HepG2 (cell line): Measurements from ENCODE around the gene GFER. TPM values are rescaled to one million over a fixed set of nuclear protein-coding genes. Genes with fewer than 3 reads are reported as not detected.

ENCODE experiments used
- ATAC-seq: fragments of 200-7000 bp; cut with Tn5 transposase; 3 replicates; pipeline ENCODE4 v1.9.1; 2020; ENCODE audit warnings: mild to moderate bottlenecking, moderate library complexity
- BruUV-seq: library from RNA; stranded (reverse); fragments of 400-500 nt; replicated peaks from 2 replicates; lab custom pipeline; 2021; lab: Mats Ljungman, UMichigan
- CTCF ChIA-PET: fragments of 300-600 bp; formaldehyde crosslinking; extraction: SDS; loops from one replicate; lab custom pipeline; 2021; ENCODE audit warnings: low total read pairs, inconsistent platforms, low intra/inter-chr PET ratio; lab: Yijun Ruan, JAX
- POLR2A ChIA-PET: fragments of 350-600 bp; sonication (Branson Sonifier 250); formaldehyde crosslinking; loops from one replicate; lab custom pipeline; 2020; ENCODE audit warnings: antibody characterized with exemption, inconsistent platforms; lab: Yijun Ruan, JAX
- DNase-seq: peaks from one replicate; pipeline ENCODE4 v3.0.0-alpha.2; 2015; ENCODE audit warnings: low spot score
- FAIRE-seq: peaks from 3 replicates; lab custom pipeline; 2011; peaks lifted over from hg19 to GRCh38; lab: Jason Lieb, UNC
- H2AFZ ChIP-seq: one replicate; pipeline ENCODE4 v1.6.1; 2011; ENCODE audit warnings: low read length, inconsistent platforms
- H3K27ac ChIP-seq: fragments of 300-600 bp; 3 replicates; pipeline ENCODE4 v1.8.0; 2011; ENCODE audit warnings: mixed run types, mild to moderate bottlenecking, mixed read lengths, low read length, inconsistent platforms; ENCODE audit not compliant: insufficient read depth; ENCODE audit errors: extremely low read length
- H3K27me3 ChIP-seq, 2 experiments: fragments of 200-600 bp in 1 of 2; 2 replicates in 1 of 2; 3 replicates in 1 of 2; pipeline versions ENCODE4 v1.6.0 to v1.8.0; 2011; ENCODE audit warnings: low read length in 2 of 2, mild to moderate bottlenecking in 2 of 2, moderate library complexity in 2 of 2, inconsistent platforms in 1 of 2; ENCODE audit not compliant: insufficient read depth in 2 of 2, control insufficient read depth in 1 of 2
- H3K36me3 ChIP-seq, 2 experiments: fragments of 200-600 bp in 1 of 2; replicated peaks in 1 of 2; 2 replicates in 1 of 2; 3 replicates in 1 of 2; pipeline versions ENCODE4 v1.5.1 to v1.8.0; 2011; ENCODE audit warnings: low read length in 2 of 2, inconsistent platforms in 1 of 2; ENCODE audit not compliant: insufficient read depth in 2 of 2, control insufficient read depth in 1 of 2
- H3K4me1 ChIP-seq: 2 replicates; pipeline ENCODE4 v1.5.1; 2012; ENCODE audit warnings: low read length, inconsistent platforms; ENCODE audit not compliant: insufficient read depth
- H3K4me2 ChIP-seq: 2 replicates; pipeline ENCODE4 v1.6.0; 2011; ENCODE audit warnings: low read depth, low read length, inconsistent platforms
- H3K4me3 ChIP-seq, 3 experiments: fragments of 200-600 bp in 1 of 3; sonication (generic), shearing (Covaris generic) in 1 of 3; replicated peaks in 1 of 3; 2 replicates each; pipeline ENCODE4 v1.5.1; 2011 to 2016; ENCODE audit warnings: low read length in 3 of 3, inconsistent platforms in 2 of 3, low read depth in 2 of 3, mild to moderate bottlenecking in 2 of 3, control low read depth in 1 of 3, mixed read lengths in 1 of 3; ENCODE audit not compliant: insufficient read depth in 1 of 3
- H3K79me2 ChIP-seq: one replicate; pipeline ENCODE4 v1.6.1; 2011; ENCODE audit warnings: low read length, inconsistent platforms; ENCODE audit not compliant: insufficient read depth
- H3K9ac ChIP-seq: 2 replicates; pipeline ENCODE4 v1.6.0; 2011; ENCODE audit warnings: mild to moderate bottlenecking, low read depth, low read length, inconsistent platforms; ENCODE audit not compliant: insufficient read depth
- H3K9me3 ChIP-seq: 2 replicates; pipeline ENCODE4 v1.5.1; 2012; ENCODE audit warnings: mild to moderate bottlenecking, low read length
- H4K20me1 ChIP-seq: 2 replicates; pipeline ENCODE4 v1.6.0; 2011; ENCODE audit warnings: inconsistent platforms, mild to moderate bottlenecking, low read length, moderate library complexity; ENCODE audit not compliant: insufficient read depth
- ARNT2 ChIP-seq: sonication (generic); formaldehyde crosslinking; IDR thresholded peaks from 2 replicates; pipeline ENCODE4 v1.8.0; 2022; ENCODE audit warnings: mild to moderate bottlenecking, low read depth, missing genetic modification reagents, moderate library complexity
- ATF7-NPFF ChIP-seq: sonication (generic); formaldehyde crosslinking; IDR thresholded peaks from 2 replicates; pipeline ENCODE4 v1.8.1; 2023; ENCODE audit warnings: mild to moderate bottlenecking, low read depth, missing genetic modification reagents, moderate library complexity
- KDM5B ChIP-seq: sonication (generic); formaldehyde crosslinking; IDR thresholded peaks from 2 replicates; pipeline ENCODE4 v1.4.0; 2020; ENCODE audit warnings: missing genetic modification reagents, mild to moderate bottlenecking, borderline replicate concordance
- NR3C1 ChIP-seq: sonication (generic); formaldehyde crosslinking; IDR thresholded peaks from 2 replicates; pipeline ENCODE4 v1.4.0; 2020; ENCODE audit warnings: missing genetic modification reagents
- PBX3 ChIP-seq: sonication (generic); formaldehyde crosslinking; IDR thresholded peaks from 2 replicates; pipeline ENCODE4 v1.8.1; 2023; ENCODE audit warnings: missing genetic modification reagents, inconsistent platforms, borderline replicate concordance
- PHF5A ChIP-seq: IDR thresholded peaks from one replicate; pipeline ENCODE4 v1.6.1; 2018; ENCODE audit warnings: low read depth, missing genetic modification reagents; ENCODE audit not compliant: unreplicated experiment
- SOX13 ChIP-seq, 3 experiments: fragments of 450-650 bp in 1 of 3; sonication (generic) in 1 of 3; formaldehyde crosslinking in 1 of 3; IDR thresholded peaks in 2 of 3; conservative IDR thresholded peaks in 1 of 3; 2 replicates each; pipeline versions ENCODE4 v1.5.0 to v1.6.1; 2016 to 2020; ENCODE audit warnings: antibody characterized with exemption in 1 of 3, mild to moderate bottlenecking in 1 of 3, missing compliant biosample characterization in 1 of 3, missing genetic modification reagents in 1 of 3, moderate library complexity in 1 of 3
- STAT6 ChIP-seq: sonication (generic); formaldehyde crosslinking; IDR thresholded peaks from 2 replicates; pipeline ENCODE4 v1.4.0; 2020; ENCODE audit warnings: missing genetic modification reagents, mild to moderate bottlenecking, borderline replicate concordance
- ZBTB3 ChIP-seq: sonication (generic); formaldehyde crosslinking; IDR thresholded peaks from 2 replicates; pipeline ENCODE4 v1.4.0; 2020; ENCODE audit warnings: low read depth, mild to moderate bottlenecking, moderate library complexity, missing genetic modification reagents, borderline replicate concordance
- ZNF224 ChIP-seq: sonication (generic); formaldehyde crosslinking; IDR thresholded peaks from 2 replicates; pipeline ENCODE4 v1.5.0; 2020; ENCODE audit warnings: mild to moderate bottlenecking, missing genetic modification reagents
- ZNF550 ChIP-seq: sonication (generic); formaldehyde crosslinking; IDR thresholded peaks from 2 replicates; pipeline ENCODE4 v1.4.0; 2020; ENCODE audit warnings: mild to moderate bottlenecking, missing genetic modification reagents, borderline replicate concordance
- ZNF570 ChIP-seq: sonication (generic); formaldehyde crosslinking; IDR thresholded peaks from 2 replicates; pipeline ENCODE4 v1.4.0; 2020; ENCODE audit warnings: mild to moderate bottlenecking, missing genetic modification reagents, borderline replicate concordance
- WGBS: methylation state at CpG from one replicate; pipeline ENCODE4 v1.1.6; 2017; ENCODE audit warnings: low lambda C conversion rate; 5-methylcytosine and 5-hydroxymethylcytosine counted together
- in situ Hi-C: cut with HindIII; loops from 2 replicates; pipeline ENCODE4 v1.10.0; 2017; ENCODE audit warnings: low pct_unique_long_range_greater_than_20kb; ENCODE audit not compliant: extremely low pct_ligation_motif_present
- intact Hi-C: fragments of 100-400 bp; cut with micrococcal nuclease; formaldehyde crosslinking; loops from one replicate; pipeline ENCODE4 v1.10.0; 2022; ENCODE audit not compliant: unreplicated experiment
- polyA plus RNA-seq, 8 experiments: library from polyadenylated mRNA; depleted of rRNA in 3 of 8; stranded (reverse) in 7 of 8; unstranded in 1 of 8; fragments of >200 nt; fragmentation: Illumina TruSeq in 4 of 8; extraction: Trizol in 4 of 8; gene quantifications; 2 replicates each; pipeline versions ENCODE4 v1.2.1 to v1.2.3, GENCODE V29; 2011 to 2016; ENCODE audit warnings: low read depth in 4 of 8, missing spikeins in 1 of 8, mixed read lengths in 1 of 8; ENCODE audit not compliant: insufficient read depth in 1 of 8
- total RNA-seq, 5 experiments: library from RNA; depleted of rRNA; stranded (reverse); fragments of >200 nt; fragmentation: Illumina TruSeq; extraction: Trizol; gene quantifications; 2 replicates each; pipeline ENCODE4 v1.2.3, GENCODE V29; 2016; ENCODE audit warnings: low read depth in 1 of 5
- TF ChIP-seq, protein P1 (sequence below): sonication (generic); formaldehyde crosslinking; IDR thresholded peaks from 2 replicates; pipeline ENCODE4 v1.4.0; 2020; ENCODE audit warnings: mild to moderate bottlenecking, missing genetic modification reagents

GFER gene
- total and polyA plus RNA-seq, 2 of the 13 experiments (the other 11 are each of a cell fraction or from before 2014, with no cell fraction given), result 28.6 to 71.7 TPM

DNA sequence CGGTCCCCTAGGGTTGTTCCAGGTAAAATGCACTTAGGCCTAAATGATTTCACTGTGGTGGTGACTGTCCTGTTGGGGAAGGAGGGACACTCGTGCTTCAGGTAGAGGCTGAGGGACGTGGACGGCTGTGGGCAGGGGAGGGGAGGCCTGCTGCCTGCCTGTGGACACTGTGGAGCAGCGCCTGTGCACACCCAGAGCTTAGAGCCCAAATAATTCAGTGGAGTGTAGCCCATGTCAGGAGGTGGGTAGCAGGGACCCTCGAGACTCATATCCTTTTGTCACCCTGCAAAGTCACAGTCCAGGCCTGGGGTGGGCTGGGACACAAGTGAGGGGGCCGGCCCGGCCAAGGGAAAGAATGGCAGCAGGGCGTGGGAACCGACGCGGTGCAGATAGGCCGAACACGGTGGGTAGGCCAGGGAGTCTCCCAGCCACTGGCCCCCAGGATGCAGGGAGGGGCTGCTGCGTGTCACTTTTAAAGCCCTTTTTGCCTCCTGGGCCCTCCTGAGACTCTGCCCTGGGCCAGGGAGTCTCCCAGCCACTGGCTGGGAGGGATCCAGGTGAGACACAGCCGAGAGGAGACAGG lies 42.0 kb downstream of the GFER start (continued):
- TF ChIP-seq, protein P1, sequence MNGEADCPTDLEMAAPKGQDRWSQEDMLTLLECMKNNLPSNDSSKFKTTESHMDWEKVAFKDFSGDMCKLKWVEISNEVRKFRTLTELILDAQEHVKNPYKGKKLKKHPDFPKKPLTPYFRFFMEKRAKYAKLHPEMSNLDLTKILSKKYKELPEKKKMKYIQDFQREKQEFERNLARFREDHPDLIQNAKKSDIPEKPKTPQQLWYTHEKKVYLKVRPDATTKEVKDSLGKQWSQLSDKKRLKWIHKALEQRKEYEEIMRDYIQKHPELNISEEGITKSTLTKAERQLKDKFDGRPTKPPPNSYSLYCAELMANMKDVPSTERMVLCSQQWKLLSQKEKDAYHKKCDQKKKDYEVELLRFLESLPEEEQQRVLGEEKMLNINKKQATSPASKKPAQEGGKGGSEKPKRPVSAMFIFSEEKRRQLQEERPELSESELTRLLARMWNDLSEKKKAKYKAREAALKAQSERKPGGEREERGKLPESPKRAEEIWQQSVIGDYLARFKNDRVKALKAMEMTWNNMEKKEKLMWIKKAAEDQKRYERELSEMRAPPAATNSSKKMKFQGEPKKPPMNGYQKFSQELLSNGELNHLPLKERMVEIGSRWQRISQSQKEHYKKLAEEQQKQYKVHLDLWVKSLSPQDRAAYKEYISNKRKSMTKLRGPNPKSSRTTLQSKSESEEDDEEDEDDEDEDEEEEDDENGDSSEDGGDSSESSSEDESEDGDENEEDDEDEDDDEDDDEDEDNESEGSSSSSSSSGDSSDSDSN (CRISPR knock-in tag), result peak; percentile 50

DNA sequence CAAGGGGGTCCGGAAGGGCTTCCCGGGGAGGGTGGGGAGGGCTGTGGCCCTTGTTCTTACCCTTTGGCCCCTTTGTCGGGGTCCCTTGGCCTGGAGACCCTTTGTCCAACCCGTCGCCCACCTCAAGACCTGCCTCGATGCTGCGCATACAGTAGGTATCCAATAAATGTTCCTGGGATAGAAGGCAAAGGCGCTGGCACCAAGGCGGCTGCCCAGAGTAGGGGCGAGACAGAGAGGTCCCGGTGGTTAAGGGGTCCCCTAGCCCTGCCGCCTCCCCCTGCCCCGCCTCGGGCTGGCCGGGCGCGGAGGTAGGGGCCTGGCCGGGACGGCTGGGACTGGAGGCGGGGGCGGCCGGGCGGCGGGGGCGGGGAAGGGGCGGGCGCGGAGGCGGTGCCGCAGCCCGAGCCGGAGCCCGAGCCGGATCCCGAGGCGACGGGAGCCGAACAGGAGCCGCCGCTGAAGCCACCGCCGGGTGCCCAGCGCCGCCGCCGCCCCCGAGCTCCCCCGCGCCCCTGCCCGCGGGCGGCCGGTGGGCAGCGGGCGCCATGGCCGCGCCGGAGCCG lies 42.5 kb downstream of the GFER start, which contains the start of gene NHERF2:
Gene NHERF2, plus strand, starts transcription at position 442 of the 563 bp plus-strand sequence. Its CDS starts 104 bp downstream, at position 546.
- intact Hi-C loops (no loop called here), in situ Hi-C loops (no loop called here)
- no peak within 1 kb of the TSS for H3K27ac ChIP-seq
- TF ChIP-seq STAT6 (CRISPR knock-in tag) (no peak), PHF5A (CRISPR knock-in tag) (no peak), ZNF570 (CRISPR knock-in tag) (no peak), ZNF550 (CRISPR knock-in tag) (no peak), ZNF224 (CRISPR knock-in tag) (no peak), PBX3 (no peak), ATF7-NPFF (CRISPR knock-in tag) (no peak), ARNT2 (no peak), KDM5B (CRISPR knock-in tag) (no peak), ZBTB3 (CRISPR knock-in tag) (no peak), NR3C1 (CRISPR knock-in tag) (no peak), SOX13 (IDR thresholded peaks at IDR 0.05) (no peak), SOX13 (CRISPR knock-in tag; conservative IDR thresholded peaks at IDR 0.05 in 1 of 2, IDR thresholded peaks at IDR 0.05 in 1 of 2) (no peak)

More for the DNA sequence above, 42.5 kb downstream of the GFER start, which contains the start of gene NHERF2:
- WGBS, result 5% methylated on average over 8 of the region's 59 CpGs
- FAIRE-seq, result no peak
- peaks cover 1 to 9% of the 10 kb centered on the region in 2 experiments; a peak in 2 of 5 replicates for H3K27me3 ChIP-seq
- no peak for DNase-seq
- H2AFZ ChIP-seq, result no peak within 1 kb of the TSS
- H3K4me2 ChIP-seq, result peak within 1 kb of the TSS; percentile 89
- H3K9ac ChIP-seq, result peak within 1 kb of the TSS; percentile 60
- H4K20me1 ChIP-seq, result 0 out of 2 replicates have a peak, but pooled peaks cover 7% of the 10 kb centered on the region
- H3K36me3 ChIP-seq, result no peaks in the 10 kb centered on the region
- peaks cover 3% of the 10 kb centered on the region for H3K79me2 ChIP-seq
- ATAC-seq, result no peak; the same call in 2 of the 3 replicates
- CTCF ChIA-PET, result no interaction called here
- no TSS peak for BruUV-seq
- H3K4me1 ChIP-seq, result peaks cover 65% of the 10 kb centered on the region
- peak within 1 kb of the TSS; percentile 59 to 79 (median 77) for H3K4me3 ChIP-seq
- H3K9me3 ChIP-seq, result no peaks in the 10 kb centered on the region
- POLR2A ChIA-PET, result interaction anchor here (1.0 to 6.2 kb wide), 7 partner anchors 8 to 129 kb away, joined by 3 to 62 read pairs (median 7); partner anchors contain the start of genes NTHL1, TRAF7 and TSC2
